C4-2B (cell line): ENCODE results near the gene ARRDC5.
"Not testable (repeated sequence)": the region's sequence is repeated elsewhere in the genome, so short reads cannot be mapped to it uniquely, and the experiment has no call there.

Experiments
- ZFX ChIP-seq: fragments of 450-650 bp; IDR thresholded peaks from 2 replicates; pipeline ENCODE4 v1.6.1; 2017
- TF ChIP-seq, protein P1 (sequence below): fragments of 450-650 bp; conservative IDR thresholded peaks from 2 replicates; pipeline ENCODE4 v1.5.1; 2017; ENCODE audit warnings: mild to moderate bottlenecking

DNA sequence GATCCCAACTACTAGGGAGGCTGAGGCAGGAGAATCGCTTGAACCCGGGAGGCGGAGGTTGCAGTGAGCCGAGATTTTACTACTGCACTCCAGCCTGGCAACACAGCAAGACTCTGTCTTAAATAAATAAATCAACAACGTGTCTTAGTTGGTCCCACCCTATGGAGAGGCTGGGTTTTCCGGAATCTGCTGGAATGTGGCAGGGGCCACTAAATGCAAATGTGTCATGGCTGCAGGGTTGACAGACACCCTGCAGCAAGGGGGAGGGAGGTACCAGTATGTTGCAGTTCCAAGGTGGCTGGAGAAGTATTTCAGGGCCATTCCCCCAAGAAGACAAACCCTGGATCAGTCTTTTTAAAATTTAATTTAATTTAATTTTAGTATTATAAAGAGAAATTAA is 14.9 kb downstream of the ARRDC5 start:
- TF ChIP-seq, protein P1, sequence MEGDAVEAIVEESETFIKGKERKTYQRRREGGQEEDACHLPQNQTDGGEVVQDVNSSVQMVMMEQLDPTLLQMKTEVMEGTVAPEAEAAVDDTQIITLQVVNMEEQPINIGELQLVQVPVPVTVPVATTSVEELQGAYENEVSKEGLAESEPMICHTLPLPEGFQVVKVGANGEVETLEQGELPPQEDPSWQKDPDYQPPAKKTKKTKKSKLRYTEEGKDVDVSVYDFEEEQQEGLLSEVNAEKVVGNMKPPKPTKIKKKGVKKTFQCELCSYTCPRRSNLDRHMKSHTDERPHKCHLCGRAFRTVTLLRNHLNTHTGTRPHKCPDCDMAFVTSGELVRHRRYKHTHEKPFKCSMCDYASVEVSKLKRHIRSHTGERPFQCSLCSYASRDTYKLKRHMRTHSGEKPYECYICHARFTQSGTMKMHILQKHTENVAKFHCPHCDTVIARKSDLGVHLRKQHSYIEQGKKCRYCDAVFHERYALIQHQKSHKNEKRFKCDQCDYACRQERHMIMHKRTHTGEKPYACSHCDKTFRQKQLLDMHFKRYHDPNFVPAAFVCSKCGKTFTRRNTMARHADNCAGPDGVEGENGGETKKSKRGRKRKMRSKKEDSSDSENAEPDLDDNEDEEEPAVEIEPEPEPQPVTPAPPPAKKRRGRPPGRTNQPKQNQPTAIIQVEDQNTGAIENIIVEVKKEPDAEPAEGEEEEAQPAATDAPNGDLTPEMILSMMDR: not testable (repeated sequence)
- TF ChIP-seq ZFX: not testable (repeated sequence)
